HG02642 (cell line): ENCODE results near the gene CEP104.

ENCODE experiments used
- ATAC-seq: cut with Tn5 transposase; IDR thresholded peaks from one replicate; pipeline ENCODE4 v1.9.1; 2021; ENCODE audit warnings: mild to moderate bottlenecking; ENCODE audit not compliant: unreplicated experiment, poor library complexity

CEP104 gene

DNA sequence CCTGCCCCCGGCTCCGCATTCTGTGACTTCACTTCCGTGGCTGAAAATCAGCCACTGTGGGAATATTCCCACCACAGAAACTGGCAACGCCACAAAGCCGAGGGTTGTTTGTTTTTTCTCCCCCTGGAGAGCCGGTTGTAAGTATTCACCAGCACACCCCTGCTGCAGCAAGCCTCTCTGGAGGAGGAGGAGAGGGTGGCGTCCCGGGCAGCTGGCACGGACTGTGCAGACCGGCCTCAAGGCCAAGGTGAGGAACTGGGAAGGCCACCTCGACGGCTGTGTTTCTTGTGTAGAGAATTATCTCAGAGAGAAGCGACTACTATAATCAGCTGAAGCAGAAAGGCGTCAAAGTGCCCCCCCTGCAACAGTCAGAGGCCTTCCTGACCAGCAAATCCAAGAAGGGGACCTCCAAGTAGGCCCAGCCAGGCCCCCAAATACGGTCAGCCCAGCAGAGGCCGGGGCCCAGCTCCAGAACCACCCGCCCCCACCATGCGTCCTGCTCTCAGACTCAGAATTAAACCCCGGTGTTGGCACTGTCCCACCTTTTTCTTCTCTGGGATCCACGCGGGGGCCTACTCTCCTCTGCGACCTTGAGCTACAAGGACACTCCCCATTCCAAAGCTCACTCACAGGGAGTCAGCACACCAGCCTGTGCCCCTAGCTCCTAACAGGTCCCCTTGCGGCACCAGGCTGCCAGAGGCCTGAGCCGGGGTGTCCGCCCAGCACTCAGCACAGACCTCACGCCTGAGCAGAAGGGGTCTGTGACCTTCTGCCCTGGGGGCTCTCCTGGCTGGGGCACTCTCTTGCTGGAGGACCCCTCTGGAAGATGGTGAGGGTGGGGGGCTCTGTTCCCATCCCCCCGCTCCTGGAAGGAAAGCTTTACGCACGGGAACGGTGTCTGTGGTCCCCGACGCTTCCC is 85.6 kb downstream of the CEP104 start:
- ATAC-seq = no peak

DNA sequence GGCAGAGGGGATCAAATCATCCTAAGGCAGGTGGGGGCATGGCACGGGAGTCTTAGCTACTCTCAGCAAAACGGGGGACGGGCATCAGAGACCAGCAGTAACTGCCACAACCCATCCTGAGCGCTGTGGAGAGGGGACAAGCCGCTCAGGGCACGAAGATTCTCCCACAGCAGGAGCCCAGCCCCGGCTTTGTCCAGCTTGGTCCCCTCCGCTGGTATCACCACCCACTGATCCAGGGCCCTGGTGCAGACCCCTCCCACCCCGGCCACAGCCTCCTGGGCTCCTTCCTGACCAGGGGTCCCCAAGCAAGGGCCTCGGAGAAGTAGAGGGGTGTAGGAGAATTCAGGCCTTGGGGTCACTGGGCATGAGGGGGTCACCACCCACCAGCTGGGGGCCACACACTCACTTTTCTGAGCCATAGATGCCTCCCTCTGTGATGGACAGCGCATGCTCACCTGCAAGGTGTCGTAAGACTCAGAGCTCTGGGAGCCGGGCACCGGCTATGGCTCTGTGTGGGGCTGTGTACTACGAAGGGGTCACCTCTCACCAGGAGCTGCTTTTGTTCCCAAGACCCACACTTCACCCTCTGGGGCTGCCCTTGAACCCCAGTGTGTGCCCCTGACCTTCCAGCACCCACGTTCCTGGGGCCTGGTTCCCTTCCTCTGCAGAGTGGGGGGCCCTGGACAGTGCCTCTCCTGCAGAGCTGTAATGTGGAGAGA is 86.8 kb downstream of the CEP104 start:
- ATAC-seq = no peak

DNA sequence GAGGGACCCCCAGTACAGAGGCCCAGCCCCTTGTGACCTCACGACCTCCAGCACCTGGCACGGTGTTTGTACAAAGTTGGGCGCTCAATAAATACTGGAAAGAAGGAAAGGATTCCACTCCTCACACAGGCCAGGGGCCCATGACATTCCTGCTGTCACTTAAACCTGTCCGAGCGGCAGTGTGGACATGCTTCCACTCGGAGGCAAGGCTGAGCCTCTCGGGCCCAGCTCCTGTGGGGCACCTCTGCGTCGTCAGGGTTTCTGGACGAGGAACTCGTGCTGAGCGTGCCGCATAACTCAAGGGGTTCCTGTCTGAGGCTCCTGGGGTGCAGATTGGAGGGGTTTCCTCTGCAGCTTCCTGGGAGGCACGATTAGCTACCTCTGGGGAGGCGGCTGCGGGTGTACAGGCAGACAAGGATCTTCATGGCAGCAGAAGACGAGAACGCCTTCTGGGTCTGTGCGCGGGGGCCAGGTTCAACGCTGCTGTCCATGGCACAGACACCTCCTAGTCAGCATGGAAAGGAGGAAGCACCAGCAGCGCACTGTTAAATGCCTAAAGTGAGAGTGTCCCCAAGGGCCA is 88.1 kb downstream of the CEP104 start:
- no peak for ATAC-seq

DNA sequence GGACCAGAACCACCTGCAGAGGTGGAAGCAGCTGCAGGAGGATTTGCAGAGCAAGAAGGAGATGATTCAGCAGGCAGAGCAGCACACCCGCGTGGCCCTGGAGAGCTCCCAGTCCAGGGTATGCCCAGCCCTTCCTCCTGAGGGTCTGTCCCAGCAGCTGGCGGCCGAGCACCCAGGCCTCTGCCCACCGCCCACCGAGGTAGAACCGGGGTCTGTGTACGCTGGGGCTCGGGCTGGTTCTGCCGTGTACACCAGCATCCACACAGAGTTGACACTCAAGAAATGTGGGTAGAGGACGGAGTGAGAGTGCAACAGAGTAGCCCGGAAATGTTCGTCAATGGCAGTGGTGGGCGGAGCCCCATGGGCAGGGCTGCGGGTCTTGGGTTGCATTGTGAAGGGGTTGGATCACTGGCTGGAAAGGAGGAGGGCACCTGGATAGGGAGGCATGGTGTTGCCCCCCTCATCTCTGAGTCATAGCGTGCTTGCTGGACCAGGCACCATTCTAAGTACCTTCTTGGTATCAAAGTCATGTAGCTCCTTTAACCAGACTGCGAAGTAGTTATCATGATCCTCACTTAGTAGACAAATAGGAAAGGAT is 89.6 kb downstream of the CEP104 start:
- ATAC-seq = no peak

DNA sequence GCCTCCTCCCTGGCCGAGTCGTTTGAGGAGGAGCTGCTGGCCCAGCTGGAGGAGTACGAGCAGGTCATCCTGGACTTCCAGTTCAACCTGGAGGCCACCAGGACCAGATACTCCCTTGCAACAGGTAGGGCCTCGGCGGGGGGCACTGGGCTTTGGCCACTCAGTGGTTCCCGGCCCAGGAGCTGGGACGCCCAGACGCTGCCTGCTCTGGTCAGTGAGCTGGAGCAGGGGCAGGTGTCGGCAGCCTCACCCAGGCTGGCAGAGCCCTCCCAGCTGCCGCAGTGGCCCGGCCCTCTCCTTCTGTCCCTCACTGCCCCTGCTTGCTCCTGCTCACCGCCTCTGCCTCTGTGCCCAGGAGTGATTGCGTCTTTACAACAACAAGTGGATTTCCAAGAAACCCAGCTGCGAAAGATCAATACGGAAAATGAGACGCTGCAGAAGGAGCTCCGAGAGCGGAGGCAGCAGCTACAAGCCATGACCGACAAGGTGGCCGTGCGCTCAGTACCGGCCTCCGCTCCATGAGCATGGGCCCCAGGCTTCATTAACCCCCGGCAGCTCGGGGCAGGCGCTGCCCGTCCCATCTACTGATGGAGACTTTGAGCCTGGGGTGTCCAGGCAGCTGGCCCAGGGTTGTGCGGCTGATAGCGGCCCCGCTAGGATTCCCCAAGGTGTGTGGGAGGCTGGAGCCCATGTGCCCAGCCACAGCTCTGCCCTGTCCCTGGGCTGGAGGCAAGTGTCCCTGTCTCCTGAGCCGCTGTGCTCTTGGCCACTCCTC is 93.5 kb downstream of the CEP104 start:
- ATAC-seq = no peak

DNA sequence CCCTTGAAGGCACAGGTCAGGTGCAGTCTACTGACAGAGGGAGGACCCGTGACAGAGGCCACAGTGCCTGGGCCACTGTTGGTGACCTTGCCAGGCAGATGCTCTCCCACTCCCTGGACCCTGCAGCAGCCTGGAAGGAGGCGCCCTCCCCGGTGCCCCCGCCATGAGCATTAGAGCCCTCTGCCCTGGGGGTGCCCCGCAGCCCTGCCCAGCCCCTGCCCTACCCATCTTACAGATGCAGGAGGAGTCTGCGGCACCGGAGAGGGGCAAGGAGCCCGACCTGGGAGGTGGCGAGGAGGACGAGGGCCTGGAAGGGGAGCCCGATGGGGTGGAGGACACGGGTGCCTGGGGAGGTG is 94.2 kb downstream of the CEP104 start:
- ATAC-seq = no peak

DNA sequence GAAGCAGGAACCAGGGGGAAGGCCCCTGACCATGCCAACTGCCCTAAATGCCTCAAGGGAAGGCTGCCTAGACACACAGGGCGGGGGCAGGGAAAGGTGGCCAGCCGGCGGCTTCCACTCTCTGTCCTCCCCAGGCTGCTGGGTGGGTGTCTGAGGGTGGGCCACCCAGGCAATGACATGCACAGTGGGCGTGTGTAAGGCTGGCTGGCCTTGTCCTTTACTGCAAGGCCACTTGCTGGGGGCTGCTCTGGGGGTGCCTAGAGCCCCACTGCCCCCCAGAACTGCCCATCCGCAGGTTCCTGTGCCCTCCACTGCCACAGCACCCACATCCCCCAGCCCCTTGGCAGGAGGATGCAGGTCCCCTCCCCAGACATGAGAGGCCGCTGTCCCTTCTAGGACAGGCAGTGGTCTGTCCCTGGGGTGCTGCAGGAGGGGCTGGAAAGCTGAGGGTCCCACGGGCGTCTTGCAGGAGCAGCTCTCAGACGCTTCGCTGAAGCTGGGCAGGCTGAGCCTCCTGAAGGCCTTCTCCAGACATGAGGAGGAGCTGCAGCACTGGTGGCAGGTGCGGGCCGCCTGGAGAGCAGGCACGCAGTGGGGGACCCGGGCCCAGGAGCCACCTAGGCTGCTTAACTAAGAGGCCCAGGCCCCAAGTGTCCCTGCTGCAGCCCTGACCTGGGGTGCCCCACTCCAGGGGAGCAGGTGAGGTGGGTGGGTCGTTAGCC is 94.7 kb downstream of the CEP104 start:
- no peak for ATAC-seq
